GM19025 (cell line): ENCODE measurements around the gene TMEM132E.

Source experiments
- ATAC-seq: cut with Tn5 transposase; IDR thresholded peaks from one replicate; pipeline ENCODE4 v1.9.1; 2021; ENCODE audit warnings: mild to moderate bottlenecking, low read depth, moderate library complexity; ENCODE audit not compliant: unreplicated experiment

The TMEM132E gene

GRCh38 chr17:34592002-34592401, 12.6 kb downstream of the TMEM132E start:
- ATAC-seq = no peak

DNA sequence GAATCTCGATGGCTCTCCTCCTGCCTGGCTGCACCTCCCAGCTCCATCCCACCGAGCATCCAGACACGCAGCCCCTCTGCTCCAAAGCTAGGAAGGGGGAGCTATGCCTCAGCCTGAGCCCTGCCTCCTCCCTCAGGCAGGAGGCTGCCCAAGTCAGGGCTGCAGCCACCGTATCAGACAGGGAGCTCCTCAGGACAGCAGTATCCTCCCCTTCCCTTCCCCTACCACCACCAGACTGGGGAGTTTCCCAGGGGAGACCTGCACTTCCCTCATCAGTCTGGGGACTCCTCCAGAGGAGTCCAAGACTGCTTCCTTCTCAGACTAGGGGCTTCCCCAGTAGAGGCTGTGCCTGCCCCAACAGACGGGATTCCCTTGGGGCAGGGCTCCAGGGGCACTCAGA, 17.5 kb downstream of the TMEM132E start:
- no peak for ATAC-seq

GRCh38 chr17:34598161-34598776, 18.9 kb downstream of the TMEM132E start:
- ATAC-seq = no peak

DNA sequence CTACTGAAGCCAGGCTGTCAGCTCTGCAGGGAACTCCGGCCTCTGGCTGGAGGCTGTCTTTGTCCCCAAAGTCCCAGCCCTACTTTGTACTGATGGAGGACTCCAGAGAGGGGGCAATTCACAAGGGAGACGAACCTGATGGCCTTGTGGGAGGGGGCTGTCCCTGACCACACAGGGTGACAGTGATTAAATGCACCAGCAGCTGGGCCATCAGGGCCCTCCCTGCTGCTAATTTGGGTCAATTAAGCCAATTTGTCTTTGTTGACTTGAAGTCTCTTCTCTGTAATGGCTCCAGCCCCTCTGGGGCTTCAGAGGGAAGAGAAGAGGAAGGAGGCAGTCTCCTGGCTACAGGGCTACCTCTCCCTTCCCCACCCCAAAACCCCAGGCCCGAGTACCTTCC, 22.0 kb downstream of the TMEM132E start:
- no peak for ATAC-seq

DNA sequence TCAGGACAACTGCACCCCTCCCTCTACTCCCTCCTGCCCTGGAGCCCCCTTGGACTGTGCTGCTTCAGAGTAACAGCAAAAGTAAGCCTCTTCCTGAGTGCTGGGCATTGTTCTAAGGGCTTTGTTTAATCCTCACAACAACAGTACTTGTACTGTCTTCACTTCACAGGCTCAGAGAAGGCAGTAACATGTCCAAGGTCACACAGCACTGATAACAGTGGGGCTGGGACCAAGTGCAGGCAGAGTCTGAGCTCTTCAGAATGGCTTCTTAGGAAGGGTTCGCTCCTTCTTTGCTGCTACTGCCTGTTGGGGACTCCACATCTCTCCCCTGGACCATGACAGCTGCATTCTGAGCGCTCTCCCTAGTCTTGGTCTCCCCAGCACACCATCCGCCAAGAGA, 24.6 kb downstream of the TMEM132E start:
- no peak for ATAC-seq

DNA sequence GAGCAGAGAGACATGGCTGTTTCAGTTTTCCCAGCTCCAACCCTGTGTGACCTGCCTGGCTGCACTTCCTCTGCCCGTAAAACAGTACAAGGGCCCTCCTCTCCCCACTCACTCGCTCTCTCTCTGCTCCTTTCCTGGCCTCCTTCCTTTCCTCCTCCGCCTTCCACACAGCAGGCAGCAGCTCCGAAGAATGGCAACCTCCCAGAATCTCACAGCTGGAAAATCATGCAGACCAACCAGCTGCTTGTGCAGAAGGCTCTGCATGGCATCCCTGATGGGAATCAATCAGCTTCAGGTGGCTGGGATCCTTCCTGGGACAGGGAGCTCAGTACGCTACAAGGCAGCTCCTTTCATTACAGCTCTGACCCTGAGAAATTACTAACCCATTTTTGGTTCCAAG, 27.4 kb downstream of the TMEM132E start:
- no peak for ATAC-seq

DNA sequence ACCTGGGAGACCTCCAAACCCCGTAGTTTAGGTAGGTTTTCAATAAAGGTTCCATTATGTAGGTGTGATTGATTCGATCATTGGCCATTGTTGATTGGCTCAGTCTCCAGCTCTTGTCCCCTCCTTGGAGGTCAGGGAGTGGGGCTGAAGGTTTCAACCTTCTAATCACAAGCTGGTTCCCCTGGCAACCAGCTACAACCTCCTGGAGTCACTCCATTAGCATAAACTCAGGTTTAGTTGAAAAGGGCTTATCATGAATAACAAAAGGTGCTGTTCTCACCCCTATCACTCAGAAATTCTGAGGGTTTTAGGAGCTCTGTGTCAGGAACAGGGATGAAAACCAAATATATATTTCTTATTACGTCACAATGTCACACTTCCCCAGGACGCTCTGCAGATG, 28.5 kb downstream of the TMEM132E start:
- no peak for ATAC-seq

DNA sequence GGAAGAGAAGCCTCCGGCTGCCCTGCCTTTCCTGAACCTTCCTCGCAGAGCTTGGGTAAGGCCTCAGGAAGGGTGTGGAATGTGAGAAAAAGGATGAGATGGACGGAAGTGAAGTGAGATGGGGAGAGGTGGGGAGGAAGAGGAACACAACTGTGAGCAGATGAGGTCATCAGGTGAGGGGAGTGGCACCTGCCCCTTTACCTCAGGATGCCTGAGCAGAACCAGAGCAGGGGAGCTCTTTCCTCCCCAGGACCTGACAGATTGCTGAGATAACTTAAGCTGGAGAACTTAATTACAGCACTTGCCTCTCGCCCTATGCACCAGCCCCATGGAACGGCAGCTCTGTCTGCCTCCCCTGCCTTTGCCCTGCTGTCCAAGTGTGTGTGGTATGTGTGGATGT, 29.8 kb downstream of the TMEM132E start:
- no peak for ATAC-seq

DNA sequence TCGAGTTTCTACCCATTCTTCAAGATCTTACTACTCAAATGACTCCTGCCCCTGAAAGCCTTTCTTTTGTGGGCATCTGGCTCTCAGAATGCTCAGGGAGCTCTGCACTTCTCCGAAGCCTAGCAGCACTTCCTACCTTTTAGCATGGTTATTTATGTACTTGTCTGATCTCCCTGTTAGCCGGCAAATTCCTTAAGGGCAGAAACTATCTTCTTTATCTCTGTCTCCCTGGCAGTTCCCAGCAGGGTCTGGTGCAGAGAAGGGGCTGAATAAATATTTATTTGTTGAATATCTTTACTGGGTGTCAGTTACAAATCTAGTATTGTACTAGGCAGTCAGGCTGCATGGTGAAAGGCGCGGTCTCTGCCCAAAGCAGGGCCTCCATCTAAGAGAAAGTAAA, 30.7 kb downstream of the TMEM132E start:
- ATAC-seq = no peak

DNA sequence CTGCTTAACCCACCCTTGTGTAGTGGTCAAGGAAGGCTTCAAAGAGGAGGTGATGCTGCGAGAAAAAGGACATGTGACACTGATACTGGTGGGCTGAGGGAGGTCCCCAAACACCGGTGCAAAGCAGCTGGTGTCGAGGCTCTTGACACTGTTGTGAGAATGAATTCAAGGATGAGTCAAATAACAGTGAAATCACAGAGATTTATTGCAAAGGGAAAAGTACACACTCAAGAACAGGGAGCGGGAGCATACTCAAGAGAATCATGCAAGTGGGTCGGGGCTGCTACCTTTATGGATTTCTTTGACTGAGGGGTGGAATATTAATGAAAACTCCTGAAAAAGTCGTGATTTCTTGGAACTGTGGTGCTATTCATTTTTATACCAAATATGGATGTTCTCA, 31.1 kb downstream of the TMEM132E start:
- ATAC-seq = no peak

DNA sequence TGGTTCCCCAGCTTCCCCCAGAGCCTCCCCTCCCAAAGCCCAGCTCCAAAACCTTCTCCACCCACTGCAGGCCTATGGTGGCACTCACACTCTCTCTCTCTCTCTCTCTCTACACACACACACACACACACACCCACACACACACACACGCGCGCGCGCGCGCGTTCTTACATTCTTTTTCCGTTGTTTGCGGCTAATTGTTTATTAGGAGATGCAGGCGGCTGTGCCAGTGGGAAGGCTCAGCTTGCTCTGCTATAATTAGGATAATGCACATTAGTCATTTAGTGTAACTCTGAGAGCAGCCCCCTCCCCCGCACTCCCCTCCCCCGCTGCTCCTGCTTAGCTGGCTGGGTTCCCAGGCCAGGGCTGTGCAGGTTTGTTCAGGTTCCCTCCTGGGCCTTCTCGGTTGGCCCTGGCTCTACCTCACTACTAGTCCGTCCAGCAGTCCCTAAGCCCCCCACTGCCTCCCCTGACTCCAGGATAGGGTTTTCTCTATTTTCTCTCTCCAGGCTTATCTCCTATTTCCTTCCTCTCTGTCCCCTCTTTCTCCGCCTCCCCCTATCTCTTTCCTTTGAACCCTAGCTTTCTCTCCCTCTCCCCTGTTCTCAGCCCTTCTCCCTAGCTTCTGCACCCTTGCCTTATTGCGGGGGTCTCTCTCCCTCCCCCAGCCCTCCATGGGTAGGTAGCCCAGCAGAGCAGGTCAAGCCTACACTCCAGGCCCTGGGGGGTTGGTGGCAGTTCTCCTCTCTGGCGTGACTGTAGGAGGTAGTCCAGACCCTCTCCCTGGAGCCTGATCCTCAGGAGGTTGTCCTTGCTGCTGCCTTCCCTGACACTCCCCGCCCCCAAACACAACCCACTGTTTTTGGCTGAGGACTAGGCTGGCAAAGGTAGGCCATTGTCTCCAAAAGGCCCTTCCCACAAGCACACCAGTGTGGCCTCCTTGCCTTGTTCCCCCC, 34.0 kb downstream of the TMEM132E start:
- ATAC-seq = no peak

DNA sequence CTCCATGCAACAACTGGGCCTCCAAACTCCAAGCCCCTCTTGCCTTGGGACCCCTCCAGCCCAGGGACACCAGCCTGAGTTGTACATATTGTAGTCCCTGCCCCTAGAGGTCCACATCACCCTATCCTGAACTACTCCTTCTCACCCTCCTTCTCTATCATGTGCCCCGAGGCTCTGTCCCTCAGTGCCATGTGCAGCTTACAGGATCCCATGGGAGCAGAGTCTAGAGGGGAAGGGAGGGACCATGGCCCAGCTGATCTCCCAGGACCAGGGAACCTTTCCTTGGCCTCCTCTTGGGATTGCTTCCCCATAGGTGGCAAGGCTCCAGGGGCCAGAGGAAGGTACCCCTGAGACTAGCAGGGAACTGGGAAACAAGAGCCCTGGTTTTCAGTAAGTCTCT, 35.3 kb downstream of the TMEM132E start:
- no peak for ATAC-seq

- ATAC-seq = no peak
Observed at GRCh38 chr17:34615326-34615725, 35.9 kb downstream of the TMEM132E start.

- ATAC-seq = no peak
Observed at GRCh38 chr17:34616148-34616547, 36.8 kb downstream of the TMEM132E start.

DNA sequence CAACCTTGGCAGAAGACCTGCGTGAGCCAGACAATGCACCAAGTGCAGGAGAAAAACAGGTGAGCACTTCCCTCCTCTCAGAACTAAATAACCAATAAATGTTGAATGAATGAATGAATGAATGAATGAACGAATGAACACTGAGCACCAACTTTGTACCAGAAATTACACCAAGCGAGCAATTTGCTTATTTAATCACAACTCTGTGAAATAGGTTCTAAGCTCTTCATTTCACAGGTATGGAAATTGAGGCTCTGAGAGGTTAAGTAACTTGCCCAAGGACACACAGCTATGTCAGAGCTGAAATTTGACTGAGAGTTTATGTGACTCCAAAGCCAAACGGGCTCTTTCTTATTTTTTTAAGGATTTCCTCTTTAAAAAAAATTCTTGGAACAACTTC, 38.0 kb downstream of the TMEM132E start:
- no peak for ATAC-seq

- no peak for ATAC-seq
Observed at GRCh38 chr17:34619687-34620217, 40.4 kb downstream of the TMEM132E start.

GRCh38 chr17:34620458-34620857, 41.1 kb downstream of the TMEM132E start:
- no peak for ATAC-seq

DNA sequence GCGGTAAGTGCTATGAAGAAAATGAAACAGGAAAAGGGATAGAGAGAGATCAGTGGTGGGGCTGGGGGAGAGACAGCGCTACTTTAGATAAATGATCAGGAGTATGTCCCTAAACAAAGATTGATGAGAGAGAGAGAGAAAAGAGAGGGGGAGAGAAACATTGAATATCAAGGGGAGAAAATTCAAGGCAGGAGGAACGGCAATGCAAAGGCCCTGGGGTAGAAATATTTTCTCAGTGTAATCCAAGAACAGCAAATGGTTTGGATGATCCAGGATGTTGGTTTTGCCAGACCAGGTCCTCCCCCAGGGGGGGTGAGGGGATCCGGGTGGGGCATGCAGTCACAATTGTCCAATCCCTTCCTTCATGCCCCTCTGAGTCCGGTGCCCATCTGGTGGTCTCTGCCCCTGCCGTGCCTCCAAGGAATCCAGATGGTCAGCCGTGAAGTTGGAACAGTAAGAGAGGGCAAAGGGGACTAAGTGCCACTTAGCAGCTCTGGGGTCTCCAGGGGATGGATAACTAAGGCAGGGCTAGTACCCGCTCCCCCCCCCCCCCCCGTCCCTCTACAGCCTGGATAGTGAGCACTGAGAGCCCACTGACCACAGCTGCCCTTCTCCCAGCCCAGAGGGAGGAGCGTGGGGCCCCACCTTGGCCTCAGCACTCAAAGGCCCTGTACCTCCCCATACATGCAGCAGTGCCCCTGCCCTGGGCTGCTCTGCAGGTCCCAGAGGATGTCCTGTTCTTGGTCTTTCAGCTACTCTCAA, 43.7 kb downstream of the TMEM132E start:
- ATAC-seq = no peak

DNA sequence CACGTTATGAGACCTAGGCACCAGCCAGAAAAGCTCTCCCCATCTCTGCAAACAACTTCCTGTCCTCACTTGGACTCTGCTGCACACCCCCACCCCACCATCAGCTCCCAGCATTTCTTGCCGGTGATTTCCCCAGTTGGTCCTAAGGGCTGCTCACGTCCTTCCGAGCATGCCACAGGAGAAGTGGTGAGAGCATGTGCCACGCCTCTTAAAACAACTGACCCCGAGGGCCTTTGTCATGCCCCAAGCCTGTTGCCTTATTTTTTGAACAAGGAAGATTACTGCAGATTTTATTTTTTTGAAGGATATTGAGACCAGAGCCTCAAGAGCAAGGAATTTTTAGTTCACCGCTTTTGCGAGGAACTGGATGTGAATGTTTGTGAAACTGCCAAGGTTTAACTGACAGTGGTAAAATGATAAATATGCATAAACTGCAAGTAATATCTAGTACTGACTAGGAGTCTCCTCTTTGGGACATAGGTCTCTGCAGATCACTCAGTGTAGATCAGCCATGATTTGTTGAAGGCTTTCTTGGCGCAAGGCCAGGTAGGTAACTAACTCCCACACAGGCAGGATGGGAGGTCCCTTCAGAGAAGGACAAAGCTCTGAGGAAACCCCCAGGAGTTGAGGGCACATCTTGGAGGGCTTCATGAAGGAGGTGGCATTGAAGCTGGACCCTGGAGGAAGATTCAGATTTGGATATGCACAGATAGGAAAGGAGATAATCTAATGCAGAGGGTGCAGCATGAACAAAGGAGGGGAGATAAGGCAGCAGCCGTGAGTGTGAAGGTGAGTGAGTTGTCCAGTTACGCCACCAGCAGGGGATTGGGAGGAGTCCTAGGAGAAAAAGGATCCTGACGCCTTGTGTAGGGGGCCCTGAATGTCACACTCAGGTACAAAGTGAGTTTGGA, 44.7 kb downstream of the TMEM132E start:
- ATAC-seq = no peak

DNA sequence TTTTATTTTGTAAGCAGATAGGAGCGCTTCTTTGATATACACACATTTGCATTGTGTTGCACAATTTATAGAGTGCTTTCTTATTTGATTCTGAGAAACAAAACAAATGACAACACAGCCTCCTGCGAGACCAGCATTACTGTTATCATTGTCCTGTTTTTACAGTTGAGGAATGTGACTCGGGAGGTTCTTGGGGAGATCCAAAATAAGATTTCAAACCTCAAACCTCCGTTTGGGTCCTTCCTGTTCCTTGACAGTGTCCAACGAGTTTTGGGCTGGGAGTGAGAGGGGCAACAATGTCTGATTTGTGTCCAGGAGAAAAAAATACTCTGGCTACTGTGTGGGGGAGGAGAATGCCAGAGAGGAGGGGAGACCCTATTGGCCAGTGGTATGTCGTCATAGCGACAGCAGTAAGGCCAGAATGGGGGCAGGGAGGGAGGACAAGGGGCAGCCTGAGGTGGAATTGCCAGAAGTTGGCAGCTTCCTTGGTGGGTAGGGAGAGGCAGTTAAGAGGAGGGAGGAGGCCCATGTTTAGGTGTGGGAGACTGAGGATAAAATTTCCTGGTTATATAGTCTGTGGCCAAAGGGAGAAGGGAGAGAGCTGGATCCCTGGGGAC, 45.5 kb downstream of the TMEM132E start:
- no peak for ATAC-seq
